Pons (tissue), 1 donor: ENCODE results near the gene DUOX1.

ENCODE experiments used
- DNase-seq: peaks from one replicate; pipeline ENCODE4 v3.0.0-alpha.2; 2016; ENCODE audit warnings: low spot score

The DUOX1 gene

DNA sequence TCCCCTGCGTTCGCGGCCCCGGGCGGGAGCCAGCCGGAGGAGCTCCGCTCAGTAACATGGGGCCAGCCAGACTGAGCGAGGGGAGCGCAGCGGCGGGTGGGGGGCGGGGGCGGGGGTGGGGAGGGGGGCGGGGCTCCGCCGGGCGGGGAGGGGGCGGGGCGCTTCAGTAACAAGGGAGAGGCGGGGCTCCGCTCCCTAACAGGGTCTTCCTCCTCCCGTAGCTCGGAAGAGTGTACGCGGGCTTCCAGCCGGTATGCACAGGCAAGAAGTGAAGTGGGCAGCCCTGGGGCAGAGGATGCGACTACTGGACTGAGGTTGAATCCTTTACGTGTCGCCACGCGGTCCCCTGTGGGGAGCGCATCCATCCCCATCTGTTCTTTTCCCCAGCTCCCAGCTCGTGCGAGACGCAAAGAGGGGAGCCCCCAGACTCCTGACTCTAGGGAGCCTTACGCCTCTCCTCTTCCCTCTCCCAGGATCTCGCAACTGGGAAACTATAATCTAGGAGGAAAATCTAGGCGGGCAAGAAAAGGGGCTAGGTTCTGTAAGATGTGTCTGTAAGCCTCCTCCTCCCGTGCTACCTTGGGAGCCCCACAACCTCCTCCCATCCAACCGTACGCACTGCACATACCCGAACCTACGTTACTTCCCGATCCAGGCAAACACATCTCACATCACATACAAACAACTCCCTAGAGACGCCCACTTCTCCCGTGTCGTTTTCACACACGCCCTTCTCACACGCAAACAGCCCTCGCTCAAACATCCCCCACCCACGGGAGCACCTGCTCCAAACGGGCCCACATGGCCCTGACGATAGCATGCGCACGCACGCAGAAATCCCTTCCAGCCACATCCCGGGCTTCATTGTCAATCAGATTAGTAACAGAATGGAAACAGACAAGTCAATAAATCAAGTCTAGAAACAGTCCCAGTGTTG lies 58.4 kb downstream of the DUOX1 start, which contains the start of gene SHF:
TSS of gene SHF (minus strand) at position 73 of the 937 bp plus-strand sequence. CDS start at position 58, 15 bp downstream.
- peak; percentile 63 for DNase-seq

GRCh38 chr15:45197512-45197911 lies 67.7 kb downstream of the DUOX1 start:
- no peak for DNase-seq

DNA sequence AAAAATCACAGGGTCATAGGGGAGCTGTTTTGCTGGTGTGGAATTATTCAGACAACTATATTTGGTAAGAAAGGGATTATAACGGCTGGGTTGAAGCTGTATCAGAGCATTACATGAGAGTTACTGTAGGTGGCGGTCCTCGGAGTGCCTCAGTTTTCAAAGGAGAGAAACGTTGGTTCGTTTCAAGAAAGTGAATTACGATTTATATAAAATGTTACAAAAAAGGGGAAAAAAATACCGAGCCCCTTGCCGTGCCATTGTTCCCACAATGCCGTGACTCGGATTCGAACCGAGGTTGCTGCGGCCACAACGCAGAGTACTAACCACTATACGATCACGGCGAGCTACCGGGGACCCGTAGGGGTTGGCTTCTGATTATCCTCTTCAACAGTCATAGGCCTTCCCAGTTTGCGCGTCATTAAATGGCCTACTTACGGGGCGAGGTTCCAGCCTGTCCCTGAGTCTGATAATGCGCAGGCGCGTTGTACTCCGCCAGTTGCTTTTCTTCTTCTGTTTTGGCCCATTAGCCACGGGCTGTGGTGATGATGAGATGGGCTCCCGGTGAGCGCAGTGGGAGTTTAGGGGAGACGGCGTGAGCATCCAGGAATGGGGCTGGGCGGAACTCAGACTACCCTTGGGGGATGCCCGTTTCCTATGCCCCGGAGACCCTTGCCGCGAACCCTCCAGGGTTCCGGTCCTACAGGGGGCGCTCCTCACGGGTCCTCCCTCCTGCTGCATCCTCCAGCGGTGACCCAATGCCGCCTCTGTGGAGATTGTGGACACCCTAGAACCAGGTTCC lies 68.7 kb downstream of the DUOX1 start:
- DNase-seq, result peak; percentile 99

GRCh38 chr15:45199136-45199810 lies 69.5 kb downstream of the DUOX1 start:
- peak; percentile 77 for DNase-seq

- DNase-seq, result peak; percentile 99
Measured at GRCh38 chr15:45200001-45200798, 70.4 kb downstream of the DUOX1 start.

GRCh38 chr15:45200799-45201556 lies 71.2 kb downstream of the DUOX1 start:
- peak; percentile 90 for DNase-seq

GRCh38 chr15:45201557-45201859 lies 71.7 kb downstream of the DUOX1 start:
- DNase-seq, result no peak

- DNase-seq, result no peak
Measured at GRCh38 chr15:45201869-45202268, 72.1 kb downstream of the DUOX1 start.

GRCh38 chr15:45203182-45203581 lies 73.4 kb downstream of the DUOX1 start:
- DNase-seq, result no peak

DNA sequence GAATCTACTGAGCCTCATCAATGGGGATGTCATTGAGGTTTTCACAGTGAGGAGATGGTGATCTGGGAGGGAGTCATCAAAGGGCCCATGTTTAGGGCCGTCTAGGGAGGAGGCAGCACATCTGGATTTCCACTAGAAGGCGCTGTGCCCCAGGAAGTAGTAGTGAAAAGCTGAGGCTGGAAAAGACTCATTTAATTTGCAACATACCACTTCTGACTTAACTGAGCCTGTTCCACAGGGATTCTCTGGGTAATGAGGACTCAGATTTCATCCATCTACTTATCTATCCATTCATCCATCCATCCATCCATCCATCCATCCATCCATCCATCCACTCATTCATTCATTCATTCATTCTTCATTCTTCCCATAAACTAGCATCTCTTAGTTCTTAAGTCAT lies 75.4 kb downstream of the DUOX1 start:
- DNase-seq, result peak; percentile 83

GRCh38 chr15:45212493-45212892 lies 82.7 kb downstream of the DUOX1 start:
- no peak for DNase-seq
